ENCODE results near the gene METTL24. TPM values are rescaled to one million over a fixed set of nuclear protein-coding genes. Genes with fewer than 3 reads are reported as not detected.

METTL24 gene
- total RNA-seq, 8 experiments from 2014 or later: 0.49 to 5.6 (median 2.5) TPM; not detected in 3

GRCh38 chr6:110216140-110216539, 142.0 kb downstream of the METTL24 start:
- 65 to 100% (median 93%) methylated on average over 1 to 5 of the region's 5 CpGs; no CpG with 5 or more reads in 2 of the 10 experiments for WGBS, 10 experiments
- H3K4me1 ChIP-seq (replicated peaks in 1 of 2): no peaks in the 10 kb centered on the region
- no peak overlapping the region for H3K4me3 ChIP-seq
- in situ Hi-C loops (cut with MboI; ENCODE audit: low pct_unique_long_range_greater_than_20kb in 2 of 9, low sequenced_read_pairs in 9 of 9, unreplicated experiment in 9 of 9): no loop called here
- no peak overlapping the region for H3K27ac ChIP-seq
- ATAC-seq (replicated peaks in 6 of 8): no peak

GRCh38 chr6:110214338-110214737, 143.8 kb downstream of the METTL24 start:
- WGBS, 10 experiments: 67 to 100% (median 78%) methylated on average over 1 of the region's 1 CpG; no CpG with 5 or more reads in 6 of the 10 experiments
- Histone ChIP-seq H3K27ac (no peak overlapping the region), H3K4me3 (no peak overlapping the region), H3K4me1 (replicated peaks in 1 of 2) (no peaks in the 10 kb centered on the region)
- ATAC-seq (replicated peaks in 6 of 8): no peak
- in situ Hi-C loops (cut with MboI; ENCODE audit: low pct_unique_long_range_greater_than_20kb in 2 of 9, low sequenced_read_pairs in 9 of 9, unreplicated experiment in 9 of 9): no loop called here

DNA sequence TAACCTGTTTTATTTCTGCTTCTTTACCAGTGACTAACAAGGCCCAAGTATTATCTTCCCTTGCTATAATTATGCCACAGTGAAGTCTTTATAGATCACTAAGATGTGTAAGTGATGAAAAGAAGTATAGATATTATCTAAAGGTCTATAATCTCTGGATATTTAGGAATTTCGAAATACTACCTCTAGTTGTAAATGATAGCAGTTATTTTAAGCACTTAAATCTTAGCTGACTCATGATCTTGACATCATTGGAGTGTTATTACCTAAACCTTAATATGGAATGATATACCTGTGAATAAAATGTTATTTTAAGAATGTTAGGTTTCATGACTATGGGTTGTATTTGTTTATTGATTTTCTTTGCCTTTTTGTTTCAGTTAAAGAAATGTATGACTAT, 146.4 kb downstream of the METTL24 start:
- no peaks in the 10 kb centered on the region for H3K4me1 ChIP-seq (replicated peaks in 1 of 2)
- no peak overlapping the region for H3K4me3 ChIP-seq
- WGBS, 10 experiments: 67 to 100% (median 100%) methylated on average over 1 of the region's 1 CpG; no CpG with 5 or more reads in 2 of the 10 experiments
- H3K27ac ChIP-seq: no peak overlapping the region
- ATAC-seq (replicated peaks in 6 of 8): no peak
- in situ Hi-C loops (cut with MboI; ENCODE audit: low pct_unique_long_range_greater_than_20kb in 2 of 9, low sequenced_read_pairs in 9 of 9, unreplicated experiment in 9 of 9): no loop called here

DNA sequence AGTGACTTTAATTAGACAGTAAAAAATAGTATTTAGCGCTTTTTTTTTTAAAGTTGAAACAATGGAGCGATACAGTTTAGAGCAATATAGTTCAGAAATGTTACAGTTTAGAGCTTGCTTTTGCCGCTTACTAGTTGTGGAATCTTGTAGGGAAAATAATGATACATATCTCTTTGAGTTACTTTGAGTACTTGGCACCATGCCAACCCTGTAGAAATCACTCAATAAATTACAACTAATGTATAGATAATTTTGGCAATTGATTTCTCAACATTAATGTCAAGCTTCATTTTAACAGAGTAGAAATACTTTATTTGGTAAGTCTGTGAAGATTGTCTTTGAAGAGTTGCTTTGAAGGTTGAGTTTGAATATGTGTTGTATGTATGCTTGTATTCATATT, 150.5 kb downstream of the METTL24 start:
- H3K4me3 ChIP-seq: no peak overlapping the region
- in situ Hi-C loops (cut with MboI; ENCODE audit: low pct_unique_long_range_greater_than_20kb in 2 of 9, low sequenced_read_pairs in 9 of 9, unreplicated experiment in 9 of 9): no loop called here
- H3K27ac ChIP-seq: no peak overlapping the region
- WGBS, 10 experiments: 93 to 100% (median 100%) methylated on average over 1 to 3 of the region's 3 CpGs
- ATAC-seq (replicated peaks in 6 of 8): no peak
- H3K4me1 ChIP-seq (replicated peaks in 1 of 2): no peaks in the 10 kb centered on the region

DNA sequence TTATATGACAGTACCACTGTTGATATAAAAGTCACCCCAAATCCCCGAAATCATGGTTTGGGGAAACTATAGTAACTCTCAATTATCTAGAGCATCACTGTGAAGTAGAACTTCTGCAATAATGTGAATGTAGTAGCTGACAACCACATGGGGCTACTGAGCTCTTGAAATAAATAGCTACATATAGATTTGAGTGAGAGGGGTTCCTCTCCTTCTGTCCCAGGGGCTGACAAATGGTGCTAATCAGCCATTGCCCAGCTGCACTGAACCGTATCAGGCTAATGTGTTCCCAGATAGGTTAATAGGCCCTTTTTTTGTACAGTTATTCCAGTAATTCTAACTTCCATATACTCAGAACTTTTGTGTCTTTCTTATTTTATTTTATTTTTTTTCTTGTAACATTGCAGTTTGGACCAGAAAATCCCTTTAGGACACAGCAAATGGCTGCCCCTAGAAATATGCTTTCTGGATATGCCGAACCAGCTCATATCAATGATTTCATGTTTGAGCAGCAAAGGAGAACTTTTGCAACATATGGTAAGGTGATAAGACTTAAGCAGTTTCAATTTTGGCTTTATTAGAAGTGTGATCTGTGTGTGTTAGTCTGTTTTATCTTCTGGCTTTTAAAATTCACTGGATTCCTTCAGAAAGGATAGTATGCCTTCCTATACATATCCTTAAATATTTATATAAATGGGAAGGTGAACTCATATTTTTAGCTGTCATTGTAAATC, 156.8 kb downstream of the METTL24 start:
- ATAC-seq (replicated peaks in 6 of 8): peak in 3 of 8 experiments; percentile 44 to 69 (median 61)
- in situ Hi-C loops (cut with MboI; ENCODE audit: low pct_unique_long_range_greater_than_20kb in 2 of 9, low sequenced_read_pairs in 9 of 9, unreplicated experiment in 9 of 9): no loop called here
- 42 to 100% (median 100%) methylated on average over 1 to 3 of the region's 3 CpGs for WGBS, 10 experiments
- Histone ChIP-seq H3K4me3 (no peak overlapping the region), H3K4me1 (replicated peaks in 1 of 2) (peaks cover 0 to 21% of the 10 kb centered on the region in 2 donors), H3K27ac (no peak overlapping the region)

GRCh38 chr6:110198561-110198960, 159.6 kb downstream of the METTL24 start:
- H3K4me1 ChIP-seq (replicated peaks in 1 of 2): peaks cover 0 to 21% of the 10 kb centered on the region in 2 donors
- H3K4me3 ChIP-seq: no peak overlapping the region
- H3K27ac ChIP-seq: no peak overlapping the region
- ATAC-seq (replicated peaks in 6 of 8): no peak
- in situ Hi-C loops (cut with MboI; ENCODE audit: low pct_unique_long_range_greater_than_20kb in 2 of 9, low sequenced_read_pairs in 9 of 9, unreplicated experiment in 9 of 9): no loop called here
- 82 to 100% (median 100%) methylated on average over 2 to 3 of the region's 3 CpGs for WGBS, 10 experiments

- Histone ChIP-seq H3K4me1 (replicated peaks in 1 of 2) (peaks cover 0 to 21% of the 10 kb centered on the region in 2 donors), H3K4me3 (no peak overlapping the region), H3K27ac (no peak overlapping the region)
- no peak for ATAC-seq (replicated peaks in 6 of 8)
- in situ Hi-C loops (cut with MboI; ENCODE audit: low pct_unique_long_range_greater_than_20kb in 2 of 9, low sequenced_read_pairs in 9 of 9, unreplicated experiment in 9 of 9): no loop called here
- 70 to 100% (median 100%) methylated on average over 1 of the region's 1 CpG for WGBS, 10 experiments
Measured at GRCh38 chr6:110196874-110197273, 161.3 kb downstream of the METTL24 start.

DNA sequence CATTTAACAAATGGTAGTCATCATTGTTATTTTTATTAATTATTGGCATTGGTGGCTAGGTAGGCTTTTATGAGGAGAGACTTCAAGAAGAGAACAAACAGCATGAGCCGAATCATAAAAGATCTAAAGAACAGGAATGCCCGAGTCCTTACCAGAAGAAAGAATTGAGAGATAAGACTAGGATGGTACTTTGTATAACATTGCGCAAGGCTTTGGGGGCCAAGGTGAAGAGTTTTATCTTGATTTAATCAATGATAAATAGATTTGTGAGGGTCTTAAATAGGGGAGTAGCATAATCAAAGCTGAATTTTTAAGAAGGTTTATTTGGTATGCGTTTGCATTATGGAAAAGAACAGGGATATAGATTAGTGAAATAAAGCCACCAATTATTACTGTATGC, 162.5 kb downstream of the METTL24 start:
- in situ Hi-C loops (cut with MboI; ENCODE audit: low pct_unique_long_range_greater_than_20kb in 2 of 9, low sequenced_read_pairs in 9 of 9, unreplicated experiment in 9 of 9): no loop called here
- H3K4me3 ChIP-seq: no peak overlapping the region
- ATAC-seq (replicated peaks in 6 of 8): no peak
- 79 to 100% (median 88%) methylated on average over 1 to 4 of the region's 4 CpGs; no CpG with 5 or more reads in 2 of the 10 experiments for WGBS, 10 experiments
- H3K27ac ChIP-seq: no peak overlapping the region
- H3K4me1 ChIP-seq (replicated peaks in 1 of 2): peaks cover 0 to 11% of the 10 kb centered on the region in 2 donors

Other genes with a start within 250 kb of the METTL24 start
- gene WASF1, start 178.7 kb downstream of the METTL24 start, total RNA-seq: 10 to 100 TPM in 7 of 8 experiments, 1 to 10 TPM in 1; 9.0 to 57.8 (median 32.9) TPM
- 10 to 100 TPM; 15.7 to 23.2 (median 19.5) TPM for gene CDC40, start 177.9 kb downstream of the METTL24 start, total RNA-seq
- gene DDO, start 57.2 kb upstream of the METTL24 start, total RNA-seq: 1 to 10 TPM in 2 of 8 experiments, under 1 TPM in 2, not detected in 4; 0.19 to 4.3 (median 0.89) TPM
- gene SLC22A16, start 118.3 kb upstream of the METTL24 start, total RNA-seq: under 1 TPM in 5 of 8 experiments, not detected in 3; 0.08 to 0.81 (median 0.56) TPM